ENCODE measurements around the gene BRF1.

Gene BRF1

GRCh38 chr14:105223770-105224544, 76.8 kb downstream of the BRF1 start:
- DNase-seq, result no peak

- no peak for DNase-seq
These were observed 77.5 kb downstream of the BRF1 start for GRCh38 chr14:105223260-105223659.

GRCh38 chr14:105221598-105222178, 79.1 kb downstream of the BRF1 start:
- no peak for DNase-seq

DNA sequence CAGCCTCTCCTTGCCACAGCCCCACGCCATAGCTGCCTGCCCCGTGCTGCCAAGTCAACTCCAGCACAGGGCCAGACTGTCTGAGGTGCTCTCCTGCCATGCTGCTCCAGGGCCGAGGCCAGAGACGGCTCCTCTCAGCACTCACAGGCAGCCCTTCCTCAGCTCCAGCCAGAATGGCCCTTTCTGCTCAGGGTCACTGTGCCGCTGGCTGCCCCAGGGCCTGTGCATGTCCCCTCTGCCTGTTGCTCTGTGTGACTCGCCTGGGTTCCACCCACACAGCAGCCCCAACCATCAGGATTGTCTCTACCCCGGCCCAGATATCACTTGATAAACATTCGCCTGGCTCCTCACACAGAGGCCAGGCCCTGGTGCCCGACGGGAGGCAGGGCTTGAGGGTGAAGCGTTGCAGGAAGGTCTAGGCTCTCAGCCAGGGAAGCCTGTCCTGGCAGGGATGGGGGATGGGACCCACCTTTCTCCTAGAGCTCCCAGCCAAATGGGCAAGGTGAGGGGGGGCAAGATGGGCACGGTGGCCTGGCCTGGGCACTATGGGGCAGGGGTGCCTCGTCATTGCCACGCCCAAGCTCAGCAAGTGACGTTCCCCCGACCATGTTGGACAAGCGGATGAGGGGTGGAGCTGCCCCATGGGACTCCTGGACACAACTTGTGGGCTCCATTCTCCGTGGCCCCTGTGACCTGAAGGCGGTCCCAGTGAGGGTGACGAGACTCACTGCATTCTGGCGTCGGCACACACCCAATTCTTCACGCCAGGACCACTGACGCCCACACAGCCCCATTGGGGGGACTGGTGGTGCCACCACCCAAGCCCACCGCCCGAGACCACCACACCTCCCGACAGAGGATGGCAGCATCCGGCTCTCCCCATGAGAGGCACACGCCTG, 79.9 kb downstream of the BRF1 start:
- no peak for DNase-seq

GRCh38 chr14:105219753-105220152, 81.0 kb downstream of the BRF1 start:
- no peak for DNase-seq

DNA sequence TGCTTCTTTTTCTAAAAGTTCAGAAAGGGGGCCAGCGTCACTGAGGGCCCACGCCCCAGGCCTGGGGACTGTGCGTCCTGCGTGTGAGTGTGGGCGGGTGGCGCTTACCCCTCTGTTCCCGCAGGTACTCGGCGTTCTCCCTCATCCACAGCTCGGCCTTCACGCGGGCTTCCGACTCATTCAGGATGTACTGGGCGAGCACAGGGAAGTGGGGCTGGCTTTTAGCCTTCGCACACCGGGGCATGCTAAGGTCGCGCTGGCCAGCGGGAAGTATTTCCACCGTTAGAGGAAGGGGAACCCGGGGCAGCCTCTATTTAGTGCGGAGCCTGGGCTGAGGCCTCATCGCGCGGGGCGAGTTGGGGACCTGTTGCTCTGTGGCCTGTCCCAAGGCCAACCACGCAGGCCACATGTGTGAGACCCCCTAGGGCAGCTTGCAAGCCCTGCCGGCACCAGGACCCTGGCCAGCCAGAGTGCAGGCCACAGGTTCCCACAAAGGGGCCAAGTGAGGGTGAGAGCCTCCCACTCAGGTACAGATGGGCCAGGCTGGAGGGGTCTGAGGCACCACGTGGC, 81.7 kb downstream of the BRF1 start:
- DNase-seq, result no peak

GRCh38 chr14:105218611-105219010, 82.2 kb downstream of the BRF1 start:
- DNase-seq, result no peak

GRCh38 chr14:105217774-105218173, 83.0 kb downstream of the BRF1 start:
- no peak for DNase-seq

- no peak for DNase-seq
These were observed 84.1 kb downstream of the BRF1 start for GRCh38 chr14:105216490-105217247.

DNA sequence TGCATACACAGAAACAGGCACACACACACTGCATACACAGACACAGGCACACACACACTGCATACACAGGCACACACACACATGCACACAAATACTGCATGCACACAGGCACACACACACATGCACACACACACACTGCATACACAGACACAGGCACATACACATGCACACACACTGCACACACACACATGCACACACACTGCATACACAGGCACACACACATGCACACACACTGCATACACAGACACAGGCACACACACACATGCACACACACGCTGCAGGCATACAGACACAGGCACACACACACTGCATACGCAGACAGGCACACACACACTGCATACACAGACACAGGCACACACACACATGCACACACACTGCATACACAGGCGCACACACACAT, 85.2 kb downstream of the BRF1 start:
- no peak for DNase-seq

GRCh38 chr14:105214324-105214915, 86.4 kb downstream of the BRF1 start:
- no peak for DNase-seq

GRCh38 chr14:105213361-105213760, 87.4 kb downstream of the BRF1 start:
- no peak for DNase-seq

- DNase-seq, result no peak
These were observed 88.1 kb downstream of the BRF1 start for GRCh38 chr14:105212541-105213300.

GRCh38 chr14:105211758-105212089, 89.1 kb downstream of the BRF1 start:
- DNase-seq, result no peak

DNA sequence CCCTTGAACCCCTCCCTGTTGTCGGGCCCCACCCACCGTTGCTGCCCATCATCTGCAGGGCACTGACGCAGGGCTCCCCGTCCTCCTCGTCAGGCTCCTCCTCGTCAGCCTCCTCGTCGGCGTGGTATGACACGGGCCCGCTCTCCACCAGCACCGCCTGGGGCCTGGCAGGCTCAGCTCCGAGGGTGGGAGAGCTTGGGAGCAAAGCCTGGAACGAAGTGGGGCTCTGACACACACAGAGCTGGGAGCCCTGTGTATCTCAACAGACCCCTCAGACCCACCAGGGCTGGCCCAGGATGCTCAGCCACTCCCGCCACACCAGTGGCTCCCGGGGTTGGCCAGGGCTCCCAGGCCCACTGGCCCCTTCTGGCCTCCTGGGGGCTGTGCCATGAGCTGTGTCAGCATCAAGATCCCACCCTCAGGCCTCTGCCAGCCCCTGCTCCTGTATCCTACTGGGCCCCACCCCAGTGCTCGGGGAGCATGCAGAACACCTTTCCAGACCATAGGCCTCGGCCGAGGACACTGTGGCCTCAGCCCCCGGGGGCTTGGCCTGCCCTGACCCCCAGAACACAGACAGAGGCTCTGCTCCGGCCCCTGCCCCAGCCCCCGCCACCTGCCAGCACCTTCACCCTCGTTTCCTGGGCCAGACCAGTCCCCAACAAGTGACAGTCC, 89.6 kb downstream of the BRF1 start:
- DNase-seq, result no peak

GRCh38 chr14:105210266-105211025, 90.4 kb downstream of the BRF1 start:
- no peak for DNase-seq

DNA sequence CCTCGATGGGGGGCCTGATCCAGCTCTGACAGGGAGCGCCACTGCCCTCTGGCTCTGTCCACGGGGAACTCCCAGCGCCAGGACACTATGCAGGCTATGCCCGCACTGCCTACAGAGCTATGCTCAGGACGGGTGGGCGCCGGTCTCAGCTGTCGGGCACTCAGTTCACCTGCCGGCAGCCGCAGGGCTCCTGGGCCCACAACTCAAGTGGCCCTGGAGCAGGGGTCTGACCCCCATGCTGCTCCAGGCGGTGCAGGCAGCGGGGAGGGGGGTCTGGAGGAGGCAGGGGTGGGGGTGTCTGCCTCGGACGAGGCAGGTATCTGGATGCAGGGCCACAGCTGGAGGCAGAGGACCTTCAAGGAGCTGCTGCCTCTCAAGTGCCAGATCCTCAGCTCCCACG, 91.2 kb downstream of the BRF1 start:
- DNase-seq, result no peak

- DNase-seq, result no peak
These were observed 91.7 kb downstream of the BRF1 start for GRCh38 chr14:105209091-105209490.

DNA sequence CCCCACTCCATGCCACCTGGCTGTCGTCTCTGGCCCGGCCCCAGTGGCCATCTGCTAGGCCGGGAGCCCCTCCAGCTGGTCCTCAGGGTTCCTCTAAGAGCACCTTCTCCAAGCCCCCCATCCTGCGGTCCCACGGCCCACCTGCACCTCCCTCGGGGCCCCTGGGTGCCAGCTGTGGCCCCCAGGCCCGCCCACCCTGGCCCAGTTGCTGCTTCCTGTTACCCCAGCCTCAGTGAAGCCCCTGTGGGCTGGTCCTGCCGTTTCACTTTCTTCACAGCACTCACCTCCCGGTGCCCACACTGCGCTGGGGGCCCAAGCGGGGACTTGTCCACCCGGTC, 92.1 kb downstream of the BRF1 start:
- DNase-seq, result no peak

DNA sequence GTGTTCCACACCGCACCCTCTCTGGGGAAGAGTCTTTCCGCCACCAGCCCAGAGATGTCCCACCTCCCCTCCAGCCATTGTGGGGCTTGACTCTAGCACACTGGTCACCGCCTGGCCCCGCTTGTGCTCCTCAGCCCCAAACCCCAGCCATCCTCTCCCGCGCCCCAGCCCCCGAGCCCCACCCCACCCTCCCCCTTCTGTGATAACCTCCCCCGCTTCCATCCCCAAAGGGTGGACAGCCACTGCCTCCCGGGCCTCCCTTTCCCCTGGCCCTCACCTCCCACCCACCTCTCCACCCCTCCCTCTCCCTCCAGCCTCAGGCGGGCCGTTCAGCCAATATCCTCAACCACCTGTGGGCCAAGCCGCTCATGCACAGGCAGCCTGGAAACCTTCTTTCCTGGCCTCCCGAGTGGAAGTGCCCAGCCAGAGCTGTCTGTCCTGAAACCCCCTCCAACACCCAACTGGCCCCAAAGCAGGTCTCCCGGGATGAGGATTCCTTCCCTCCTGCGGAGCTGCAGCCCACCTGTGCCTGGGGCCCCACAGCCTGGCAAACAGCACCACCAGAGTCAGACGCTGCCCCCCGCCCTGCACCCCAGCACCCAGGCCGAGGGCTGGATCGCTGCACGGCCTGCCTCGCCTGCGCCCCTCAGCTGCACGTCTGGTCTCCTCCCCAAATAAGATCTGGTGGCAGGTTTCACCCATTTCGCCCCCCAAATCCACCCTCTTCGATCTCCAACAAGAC, 92.6 kb downstream of the BRF1 start:
- no peak for DNase-seq

Data from activated CD8-positive, alpha-beta memory T cell treated with anti-CD3 and anti-CD28 coated beads, Interleukin-2, amount 50 U/mL, for 48 hours (primary cell).